Vagina (tissue), 2 donors: ENCODE results near the gene VILL.

Source experiments
- CTCF ChIP-seq, 3 experiments: fragments of 450-650 bp in 2 of 3; fragments of 200-600 bp in 1 of 3; sonication (generic) in 1 of 3; IDR thresholded peaks; one replicate each; pipeline ENCODE4 v1.5.1; 2017 to 2019; ENCODE audit warnings: antibody characterized with exemption in 3 of 3, mild to moderate bottlenecking in 2 of 3, moderate library complexity in 2 of 3
- POLR2A ChIP-seq, 2 donors: fragments of 450-650 bp; IDR thresholded peaks; one replicate each; pipeline ENCODE4 v1.6.1; 2017; ENCODE audit warnings: antibody characterized with exemption in 2 of 2, mild to moderate bottlenecking in 2 of 2, moderate library complexity in 2 of 2

- TF ChIP-seq POLR2A (IDR thresholded peaks at IDR 0.05) (no peak), CTCF (IDR thresholded peaks at IDR 0.05) (no peak)
Observed at GRCh38 chr3:37949866-37950265, 40.7 kb upstream of the VILL start.
